T-cell (primary cell): ENCODE results near the gene ZC3HAV1. TPM values are rescaled to one million over a fixed set of nuclear protein-coding genes. Genes with fewer than 3 reads are reported as not detected.

Experiments
- ATAC-seq, 4 experiments: fragments of 200-7000 bp in 3 of 4; fragments of 150-1000 bp in 1 of 4; cut with Tn5 transposase; replicated peaks in 1 of 4; 1 replicate in 3 of 4; 2 replicates in 1 of 4; pipeline ENCODE4 v1.10.0; 2021; ENCODE audit warnings: moderate library complexity in 3 of 4, mild to moderate bottlenecking in 2 of 4, moderate number of reproducible peaks in 1 of 4
- CTCF ChIA-PET, 2 donors: fragments of 300-600 bp; sonication (Branson Sonifier 250); formaldehyde crosslinking; loops; one replicate each; lab custom pipeline; 2022; ENCODE audit warnings: antibody characterized with exemption in 2 of 2; lab: Charles Lee
- POLR2A ChIA-PET, 2 donors: fragments of 300-600 bp; sonication (Branson Sonifier 250); formaldehyde crosslinking; loops; one replicate each; lab custom pipeline; 2022; ENCODE audit warnings: antibody characterized with exemption in 2 of 2; lab: Charles Lee
- DNase-seq, 35 experiments: peaks; one replicate each; pipeline versions ENCODE4 v3.0.0 to v3.0.0-alpha.2; 2013 to 2023
- H3K27ac ChIP-seq: one replicate; pipeline ENCODE4 v1.5.1; 2013; ENCODE audit warnings: low read length
- H3K27me3 ChIP-seq, 2 experiments: replicated peaks in 1 of 2; 1 replicate in 1 of 2; 2 replicates in 1 of 2; pipeline versions ENCODE4 v1.6.1 to v1.7.0; 2013; ENCODE audit warnings: low read length in 1 of 2, mixed read lengths in 1 of 2; ENCODE audit not compliant: control insufficient read depth in 2 of 2, insufficient read depth in 2 of 2; ENCODE audit errors: extremely low read depth in 1 of 2
- H3K36me3 ChIP-seq, 2 donors: 1 replicate in 1 of 2; 2 replicates in 1 of 2; pipeline versions ENCODE4 v1.6.1 to v1.7.0; 2013; ENCODE audit warnings: low read length in 1 of 2; ENCODE audit not compliant: control insufficient read depth in 2 of 2, insufficient read depth in 1 of 2; ENCODE audit errors: extremely low read depth in 1 of 2
- H3K4me1 ChIP-seq, 2 experiments: 1 replicate in 1 of 2; 2 replicates in 1 of 2; pipeline versions ENCODE4 v1.6.1 to v1.7.0; 2013; ENCODE audit warnings: low read length in 2 of 2, mixed read lengths in 1 of 2; ENCODE audit not compliant: insufficient read depth in 2 of 2, control insufficient read depth in 1 of 2; ENCODE audit errors: extremely low read depth in 1 of 2
- H3K4me3 ChIP-seq, 2 donors: 1 replicate in 1 of 2; 2 replicates in 1 of 2; pipeline versions ENCODE4 v1.5.1 to v1.7.0; 2013; ENCODE audit warnings: mild to moderate bottlenecking in 2 of 2, low read length in 1 of 2, moderate library complexity in 1 of 2; ENCODE audit not compliant: control insufficient read depth in 1 of 2; ENCODE audit errors: extremely low read depth in 1 of 2
- H3K9me3 ChIP-seq: 2 replicates; pipeline ENCODE4 v1.7.0; 2013
- H3K27ac Mint-ChIP-seq, 2 donors: one replicate each; pipeline ENCODE4 v1.8.0; 2020 to 2021; ENCODE audit warnings: mild to moderate bottlenecking in 2 of 2, mixed read lengths in 2 of 2
- H3K27me3 Mint-ChIP-seq, 2 donors: one replicate each; pipeline ENCODE4 v1.8.0; 2021 to 2022; ENCODE audit warnings: mixed read lengths in 2 of 2
- H3K36me3 Mint-ChIP-seq: one replicate; pipeline ENCODE4 v1.8.0; 2021; ENCODE audit warnings: mixed read lengths
- H3K4me1 Mint-ChIP-seq, 3 donors: one replicate each; pipeline ENCODE4 v1.8.0; 2020 to 2022; ENCODE audit warnings: mixed read lengths in 3 of 3, mild to moderate bottlenecking in 1 of 3
- H3K4me3 Mint-ChIP-seq, 3 donors: one replicate each; pipeline ENCODE4 v1.8.0; 2020 to 2022; ENCODE audit warnings: mild to moderate bottlenecking in 3 of 3, mixed read lengths in 3 of 3, moderate library complexity in 3 of 3
- H3K9me3 Mint-ChIP-seq, 3 donors: one replicate each; pipeline ENCODE4 v1.8.0; 2020 to 2022; ENCODE audit warnings: mixed read lengths in 3 of 3
- WGBS: methylation state at CpG from one replicate; pipeline ENCODE4 v1.1.5; 2013; ENCODE audit warnings: missing lambda C conversion rate; ENCODE audit not compliant: insufficient coverage; 5-methylcytosine and 5-hydroxymethylcytosine counted together
- total RNA-seq, 35 experiments: library from RNA in 6 of 35; stranded (reverse) in 6 of 35; fragments of 120-200 nt in 1 of 35; gene quantifications; one replicate each; pipeline versions ENCODE4 v1.2.1 to v1.2.4 and lab custom pipeline; 2013 to 2026

Gene ZC3HAV1
- total RNA-seq, 5 donors from 2014 or later (not counting 1 experiment from before 2014, with no cell fraction given): 148 to 201 (median 155) TPM

DNA sequence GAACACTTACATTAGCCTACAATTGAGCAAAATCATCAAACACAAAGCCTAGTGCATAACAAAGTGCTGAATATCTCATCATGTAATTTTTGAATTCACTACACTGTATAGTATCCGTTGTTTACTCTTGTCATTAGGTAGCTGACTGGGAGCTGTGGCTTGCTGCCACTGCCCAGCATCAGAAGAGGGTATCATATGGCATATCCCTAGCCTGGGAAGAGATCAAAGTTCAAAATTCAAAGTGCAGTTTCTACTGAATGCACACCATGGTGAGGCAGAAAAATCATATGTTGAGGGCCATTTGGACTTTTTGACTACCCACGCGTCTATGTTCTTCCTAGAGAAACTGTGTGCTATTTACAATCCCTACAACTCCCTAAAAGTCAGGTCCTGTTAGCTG lies 7.5 kb upstream of the ZC3HAV1 start:
- no peak overlapping the region for H3K27ac Mint-ChIP-seq

DNA sequence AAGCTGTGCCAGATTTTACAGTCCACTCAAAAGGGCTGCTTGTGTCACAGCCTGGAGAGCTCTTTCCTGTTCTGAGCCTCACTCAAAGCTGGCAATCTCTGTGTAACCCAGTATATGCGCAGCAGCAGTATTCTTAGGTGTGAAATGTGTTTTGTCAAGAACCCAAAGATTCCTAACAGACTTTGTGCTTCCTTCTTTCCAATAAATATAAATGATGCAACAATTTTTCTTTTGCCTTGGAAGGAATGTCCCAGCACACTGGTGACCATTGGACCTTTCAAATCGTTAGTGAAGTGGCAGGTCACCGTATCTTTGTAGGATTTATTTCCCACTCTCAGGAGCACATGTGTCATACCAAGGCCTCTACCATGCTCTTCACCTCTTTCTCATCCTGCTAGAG lies 5.6 kb upstream of the ZC3HAV1 start:
- Histone ChIP-seq H3K4me3 (no peak overlapping the region), H3K27ac (no peak overlapping the region), H3K27me3 (no peaks in the 10 kb centered on the region), H3K36me3 (no peaks in the 10 kb centered on the region), H3K4me1 (peaks cover 10 to 32% of the 10 kb centered on the region in 2 experiments), H3K9me3 (no peaks in the 10 kb centered on the region)
- DNase-seq (no peak), ATAC-seq (no peak)
- CTCF ChIA-PET: interaction anchor here in 1 of 2 donors (0.8 kb wide), 1 partner anchor 13 kb away, joined by 3 read pairs; no protein-coding TSS in a partner anchor
- Mint-ChIP-seq H3K27me3 (no peaks in the 10 kb centered on the region), H3K27ac (no peak overlapping the region), H3K36me3 (no peaks in the 10 kb centered on the region), H3K4me3 (no peak overlapping the region), H3K9me3 (no peaks in the 10 kb centered on the region), H3K4me1 (peaks cover 62 to 83% (median 69%) of the 10 kb centered on the region in 3 donors)
- WGBS: 92% methylated on average over 2 of the region's 3 CpGs
- POLR2A ChIA-PET: no interaction called here

More for the DNA sequence above, 7.5 kb upstream of the ZC3HAV1 start:
- no peak for DNase-seq
- H3K4me1 Mint-ChIP-seq: peaks cover 44 to 66% (median 52%) of the 10 kb centered on the region in 3 donors
- POLR2A ChIA-PET: interaction anchor here in 1 of 2 donors (0.6 kb wide), 2 partner anchors 20 kb away, joined by 4 to 6 read pairs; no protein-coding TSS in a partner anchor
- no peak overlapping the region for H3K27ac ChIP-seq
- no peaks in the 10 kb centered on the region for H3K27me3 ChIP-seq
- no peak for ATAC-seq
- CTCF ChIA-PET: interaction anchor here in 1 of 2 donors (0.6 to 0.9 kb wide), 2 partner anchors 10 to 67 kb away, joined by 3 to 5 read pairs; no protein-coding TSS in a partner anchor
- H3K4me3 ChIP-seq: no peak overlapping the region
- 90% methylated on average over 2 of the region's 3 CpGs for WGBS
- no peaks in the 10 kb centered on the region for H3K27me3 Mint-ChIP-seq
- no peaks in the 10 kb centered on the region for H3K36me3 Mint-ChIP-seq
- no peaks in the 10 kb centered on the region for H3K36me3 ChIP-seq
- H3K9me3 Mint-ChIP-seq: no peaks in the 10 kb centered on the region
- H3K9me3 ChIP-seq: no peaks in the 10 kb centered on the region
- peaks cover 9 to 22% of the 10 kb centered on the region in 2 experiments for H3K4me1 ChIP-seq
- no peak overlapping the region for H3K4me3 Mint-ChIP-seq

DNA sequence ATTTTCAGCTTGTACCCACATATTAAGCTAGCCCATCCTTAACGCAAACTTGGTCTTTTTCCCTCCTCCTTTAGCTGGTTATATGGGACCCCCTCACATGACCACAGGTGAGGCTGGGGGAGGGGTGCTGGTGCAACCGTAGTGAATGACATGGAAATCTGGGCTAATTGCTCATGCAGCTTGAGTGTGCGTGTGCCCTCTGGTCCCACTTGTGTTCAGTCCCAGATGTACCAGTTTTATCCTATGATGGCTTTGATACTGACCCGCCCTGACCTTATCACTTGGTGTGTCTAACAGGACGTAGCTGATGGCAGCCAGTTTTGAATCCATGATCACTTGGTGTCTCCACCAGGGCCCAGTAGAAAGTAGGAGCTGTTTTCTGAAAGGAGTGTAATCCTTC lies 5.1 kb upstream of the ZC3HAV1 start:
- POLR2A ChIA-PET: interaction anchor here in 1 of 2 donors (0.6 to 0.7 kb wide), 2 partner anchors 62 to 981 kb away, joined by 3 to 10 read pairs; no protein-coding TSS in a partner anchor
- Histone ChIP-seq H3K9me3 (no peaks in the 10 kb centered on the region), H3K4me1 (peaks cover 12 to 31% of the 10 kb centered on the region in 2 experiments), H3K4me3 (no peak overlapping the region), H3K27ac (no peak overlapping the region), H3K36me3 (no peaks in the 10 kb centered on the region), H3K27me3 (no peaks in the 10 kb centered on the region)
- DNase-seq (no peak), ATAC-seq (no peak)
- no peaks in the 10 kb centered on the region for H3K36me3 Mint-ChIP-seq
- H3K9me3 Mint-ChIP-seq: no peaks in the 10 kb centered on the region
- no peak overlapping the region for H3K27ac Mint-ChIP-seq
- H3K27me3 Mint-ChIP-seq: no peaks in the 10 kb centered on the region
- H3K4me3 Mint-ChIP-seq: no peak overlapping the region
- 100% methylated on average over 2 of the region's 5 CpGs for WGBS
- H3K4me1 Mint-ChIP-seq: peaks cover 67 to 86% (median 73%) of the 10 kb centered on the region in 3 donors
- CTCF ChIA-PET: interaction anchor here in 1 of 2 donors (0.8 kb wide), 1 partner anchor 12 kb away, joined by 3 read pairs; no protein-coding TSS in a partner anchor

DNA sequence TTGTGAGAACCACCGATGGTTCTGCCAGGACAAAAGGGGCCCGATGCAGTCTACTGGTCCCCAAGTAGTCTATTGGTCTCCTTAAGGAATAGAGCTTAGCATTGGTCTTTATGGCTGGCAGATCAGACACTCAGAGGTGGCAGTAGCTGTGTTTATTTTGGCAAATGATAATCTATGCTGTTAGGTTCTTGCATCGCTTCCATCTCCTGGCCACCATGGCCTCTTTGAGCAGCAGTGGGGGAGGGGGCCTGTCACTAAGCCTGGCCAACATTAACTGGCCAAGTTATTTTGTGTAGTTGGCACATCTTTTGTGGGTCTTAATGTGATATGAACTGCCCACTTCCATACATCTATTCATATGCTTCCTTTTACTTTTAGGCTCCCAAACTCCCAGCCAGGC lies 4.5 kb upstream of the ZC3HAV1 start:
- Mint-ChIP-seq H3K4me3 (no peak overlapping the region), H3K36me3 (peaks cover 5% of the 10 kb centered on the region), H3K27ac (peak overlapping the region in 1 of 2 donors; percentile 4), H3K27me3 (no peaks in the 10 kb centered on the region), H3K9me3 (no peaks in the 10 kb centered on the region), H3K4me1 (peaks cover 65 to 80% (median 68%) of the 10 kb centered on the region in 3 donors)
- ATAC-seq (no peak), DNase-seq (no peak)
- POLR2A ChIA-PET: interaction anchor here in 1 of 2 donors (0.6 to 0.7 kb wide), 2 partner anchors 61 to 982 kb away, joined by 3 to 10 read pairs; no protein-coding TSS in a partner anchor
- Histone ChIP-seq H3K27me3 (no peaks in the 10 kb centered on the region), H3K36me3 (no peaks in the 10 kb centered on the region), H3K9me3 (no peaks in the 10 kb centered on the region), H3K4me3 (no peak overlapping the region), H3K4me1 (peaks cover 9 to 25% of the 10 kb centered on the region in 2 experiments), H3K27ac (no peak overlapping the region)
- 98% methylated on average over 3 of the region's 3 CpGs for WGBS
- CTCF ChIA-PET: interaction anchor here (0.6 to 0.8 kb wide), 2 partner anchors 52 to 96 kb away, joined by 3 read pairs; no protein-coding TSS in a partner anchor

DNA sequence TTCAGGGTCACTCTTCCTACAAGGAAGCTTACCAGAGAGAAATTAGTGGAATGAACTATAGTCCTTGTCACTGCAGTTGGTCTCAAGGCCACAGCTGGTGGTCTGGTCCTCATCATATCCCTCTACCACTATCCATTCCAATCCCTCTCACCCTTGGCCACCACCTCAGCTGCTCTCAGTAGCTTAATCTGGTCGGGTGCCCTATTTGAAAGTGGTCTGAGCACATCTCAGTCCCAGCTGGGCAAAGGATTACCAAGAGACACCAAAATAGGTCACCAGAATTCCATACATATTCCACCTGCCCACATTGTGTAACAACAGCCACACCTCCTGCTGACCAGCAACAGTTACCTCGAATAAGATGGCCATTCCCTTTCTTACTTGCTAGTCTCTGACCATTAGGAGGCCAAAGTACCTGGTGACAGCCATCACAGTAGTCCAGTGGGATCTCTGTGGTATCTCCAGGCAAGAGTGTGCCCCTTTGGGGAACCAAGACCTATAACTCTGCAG lies 3.3 kb upstream of the ZC3HAV1 start:
- no peaks in the 10 kb centered on the region for H3K9me3 Mint-ChIP-seq
- DNase-seq: no peak
- peak overlapping the region; percentile 93 for H3K27ac ChIP-seq
- WGBS: 100% methylated on average over 1 of the region's 2 CpGs
- no peaks in the 10 kb centered on the region for H3K9me3 ChIP-seq
- no peak overlapping the region for H3K4me3 ChIP-seq
- ChIA-PET POLR2A (interaction anchor here (0.7 to 0.8 kb wide), 2 partner anchors 18 to 38 kb away, joined by 3 read pairs; no protein-coding TSS in a partner anchor), CTCF (interaction anchor here (0.5 to 1.6 kb wide), 6 partner anchors 10 to 1566 kb away, joined by 3 to 14 read pairs (median 3); no protein-coding TSS in a partner anchor)
- H3K4me1 ChIP-seq: peaks cover 6 to 18% of the 10 kb centered on the region in 2 experiments
- H3K27ac Mint-ChIP-seq: peak overlapping the region; percentile 95 to 98
- H3K27me3 Mint-ChIP-seq: no peaks in the 10 kb centered on the region
- H3K27me3 ChIP-seq: no peaks in the 10 kb centered on the region
- H3K4me3 Mint-ChIP-seq: no peak overlapping the region
- peaks cover 11% of the 10 kb centered on the region for H3K36me3 Mint-ChIP-seq
- H3K4me1 Mint-ChIP-seq: peaks cover 57 to 68% (median 58%) of the 10 kb centered on the region in 3 donors
- no peaks in the 10 kb centered on the region for H3K36me3 ChIP-seq
- no peak for ATAC-seq

DNA sequence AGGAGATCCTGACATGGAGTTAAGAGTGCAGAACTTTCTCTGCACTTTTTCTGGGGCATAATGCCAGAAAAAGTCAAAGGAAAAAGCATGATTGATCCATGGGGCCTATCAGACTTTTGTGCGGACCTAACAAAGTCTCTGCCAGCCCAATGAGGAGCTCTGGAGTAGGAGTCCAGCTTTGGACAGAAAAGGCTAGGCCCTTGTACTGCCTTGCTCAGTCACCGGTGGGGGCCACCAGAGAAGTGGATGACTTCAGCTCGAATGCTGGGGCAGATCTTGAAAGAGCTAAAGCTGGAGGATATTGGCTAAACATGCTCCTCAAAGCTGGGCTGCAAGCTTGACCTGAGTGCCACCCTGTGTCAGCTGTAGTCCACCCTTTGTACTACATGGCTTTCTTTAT lies 2.8 kb upstream of the ZC3HAV1 start:
- Histone ChIP-seq H3K27me3 (no peaks in the 10 kb centered on the region), H3K4me1 (peaks cover 6 to 18% of the 10 kb centered on the region in 2 experiments), H3K27ac (peak overlapping the region; percentile 93), H3K36me3 (no peaks in the 10 kb centered on the region), H3K4me3 (no peak overlapping the region), H3K9me3 (no peaks in the 10 kb centered on the region)
- Mint-ChIP-seq H3K27ac (peak overlapping the region; percentile 95 to 98), H3K27me3 (no peaks in the 10 kb centered on the region), H3K9me3 (no peaks in the 10 kb centered on the region), H3K4me3 (peak overlapping the region in 1 of 3 donors; percentile 98), H3K36me3 (peaks cover 15% of the 10 kb centered on the region), H3K4me1 (peaks cover 53 to 63% (median 57%) of the 10 kb centered on the region in 3 donors)
- ATAC-seq (no peak), DNase-seq (no peak)
- CTCF ChIA-PET: interaction anchor here (0.5 to 1.6 kb wide), 5 partner anchors 10 to 1566 kb away, joined by 3 to 14 read pairs (median 3); no protein-coding TSS in a partner anchor
- WGBS: 100% methylated on average over 3 of the region's 3 CpGs
- POLR2A ChIA-PET: interaction anchor here (0.7 to 0.8 kb wide), 2 partner anchors 17 to 37 kb away, joined by 3 read pairs; no protein-coding TSS in a partner anchor
